Measurements from ENCODE around the gene DYTN.

DYTN gene

DNA sequence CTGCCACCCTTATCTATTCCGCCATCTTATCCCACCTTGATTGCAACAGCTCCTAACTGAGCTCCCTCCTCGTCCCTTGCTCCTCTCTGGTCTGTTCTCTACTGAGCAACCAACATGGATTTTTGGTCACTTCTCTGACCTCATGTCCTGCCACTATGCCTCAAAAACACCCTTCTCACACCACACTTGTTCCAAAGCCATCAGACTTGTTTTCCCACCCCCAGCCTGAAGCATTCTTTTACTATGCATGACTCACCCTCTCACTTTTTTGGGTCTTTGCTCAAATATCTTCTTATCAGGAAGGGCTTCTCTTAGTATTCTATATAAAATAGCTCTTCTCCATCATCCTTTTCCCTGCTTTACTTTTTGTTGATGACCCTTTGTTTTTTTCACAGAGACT lies 78.6 kb downstream of the DYTN start:
- Histone ChIP-seq H3K4me2 (ENCODE audit: low read depth, low read length, poor library complexity, severe bottlenecking) (no peak overlapping the region), H3K9me2 (replicated peaks; ENCODE audit: low read depth, low read length) (no peaks in the 10 kb centered on the region), H3F3A (ENCODE audit: low read depth) (no peaks in the 10 kb centered on the region), H3K4me1 (ENCODE audit: insufficient read depth, low read length, poor library complexity, severe bottlenecking) (no peaks in the 10 kb centered on the region), H3K9me3 (ENCODE audit: insufficient read depth, low read depth, low read length) (no peaks in the 10 kb centered on the region), H3K9ac (ENCODE audit: low read depth, low read length, poor library complexity, severe bottlenecking) (no peak overlapping the region), H3K36me3 (ENCODE audit: insufficient read depth, low read length) (no peaks in the 10 kb centered on the region), H4K20me1 (ENCODE audit: insufficient read depth, low read length, poor library complexity, severe bottlenecking) (no peaks in the 10 kb centered on the region), H3K4me3 (ENCODE audit: low read length, poor library complexity, severe bottlenecking) (no peak overlapping the region), H2AFZ (ENCODE audit: low read length) (no peak overlapping the region), H3K79me2 (ENCODE audit: insufficient read depth, low read length) (no peaks in the 10 kb centered on the region), H3K27me3 (ENCODE audit: insufficient read depth, low read length, poor library complexity, severe bottlenecking) (no peaks in the 10 kb centered on the region)
- TF ChIP-seq, protein P1, sequence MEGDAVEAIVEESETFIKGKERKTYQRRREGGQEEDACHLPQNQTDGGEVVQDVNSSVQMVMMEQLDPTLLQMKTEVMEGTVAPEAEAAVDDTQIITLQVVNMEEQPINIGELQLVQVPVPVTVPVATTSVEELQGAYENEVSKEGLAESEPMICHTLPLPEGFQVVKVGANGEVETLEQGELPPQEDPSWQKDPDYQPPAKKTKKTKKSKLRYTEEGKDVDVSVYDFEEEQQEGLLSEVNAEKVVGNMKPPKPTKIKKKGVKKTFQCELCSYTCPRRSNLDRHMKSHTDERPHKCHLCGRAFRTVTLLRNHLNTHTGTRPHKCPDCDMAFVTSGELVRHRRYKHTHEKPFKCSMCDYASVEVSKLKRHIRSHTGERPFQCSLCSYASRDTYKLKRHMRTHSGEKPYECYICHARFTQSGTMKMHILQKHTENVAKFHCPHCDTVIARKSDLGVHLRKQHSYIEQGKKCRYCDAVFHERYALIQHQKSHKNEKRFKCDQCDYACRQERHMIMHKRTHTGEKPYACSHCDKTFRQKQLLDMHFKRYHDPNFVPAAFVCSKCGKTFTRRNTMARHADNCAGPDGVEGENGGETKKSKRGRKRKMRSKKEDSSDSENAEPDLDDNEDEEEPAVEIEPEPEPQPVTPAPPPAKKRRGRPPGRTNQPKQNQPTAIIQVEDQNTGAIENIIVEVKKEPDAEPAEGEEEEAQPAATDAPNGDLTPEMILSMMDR (conservative IDR thresholded peaks at IDR 0.05; ENCODE audit: low read length), result no peak
- TF ChIP-seq EZH2phosphoT487 (IDR thresholded peaks at IDR 0.05; ENCODE audit: borderline replicate concordance), result no peak

DNA sequence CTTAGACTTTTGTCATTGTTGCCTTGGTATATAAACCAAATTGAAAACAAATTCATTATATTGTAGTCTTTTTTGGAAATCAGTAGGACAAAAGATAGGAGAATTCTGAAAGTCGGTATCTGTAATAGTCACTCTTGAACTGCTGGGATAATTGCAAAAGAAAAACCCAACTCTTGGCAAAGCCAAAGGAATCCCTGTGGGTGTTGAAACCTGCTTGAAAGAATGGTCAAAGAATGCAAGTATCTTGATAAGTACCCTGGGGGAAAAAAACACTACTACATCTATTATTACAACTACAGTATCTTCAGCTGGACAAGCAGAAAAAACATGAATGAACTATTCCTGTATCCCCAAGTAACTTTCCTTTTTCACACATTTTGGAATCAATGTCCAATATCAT lies 83.2 kb downstream of the DYTN start:
- no peaks in the 10 kb centered on the region for H4K20me1 ChIP-seq (ENCODE audit: insufficient read depth, low read length, poor library complexity, severe bottlenecking)
- no peak overlapping the region for H3K4me2 ChIP-seq (ENCODE audit: low read depth, low read length, poor library complexity, severe bottlenecking)

DNA sequence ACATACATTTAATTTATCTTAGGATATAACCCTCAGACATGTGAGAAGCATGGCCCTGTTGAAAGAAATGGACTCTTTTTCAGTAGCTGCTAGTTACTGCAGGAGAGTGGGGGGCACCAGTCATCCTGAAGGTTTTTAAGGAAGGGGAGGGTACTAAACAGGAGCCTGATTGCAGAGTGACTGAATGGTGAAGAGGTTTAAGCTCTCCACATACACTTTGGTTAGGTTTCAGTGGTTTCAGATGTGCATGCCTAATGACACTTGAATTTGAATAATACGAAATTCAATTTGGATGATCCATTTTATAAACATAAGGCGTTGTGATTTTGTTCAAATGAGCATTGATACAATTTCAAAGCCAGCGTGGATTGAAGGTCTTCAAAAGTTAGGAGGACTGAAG lies 86.9 kb downstream of the DYTN start:
- Histone ChIP-seq H3F3A (ENCODE audit: low read depth) (no peaks in the 10 kb centered on the region), H3K36me3 (ENCODE audit: insufficient read depth, low read length) (no peaks in the 10 kb centered on the region), H3K27me3 (ENCODE audit: insufficient read depth, low read length, poor library complexity, severe bottlenecking) (no peaks in the 10 kb centered on the region), H3K9me2 (replicated peaks; ENCODE audit: low read depth, low read length) (no peaks in the 10 kb centered on the region), H3K4me1 (ENCODE audit: insufficient read depth, low read length, poor library complexity, severe bottlenecking) (no peaks in the 10 kb centered on the region), H3K79me2 (ENCODE audit: insufficient read depth, low read length) (no peaks in the 10 kb centered on the region), H3K4me2 (ENCODE audit: low read depth, low read length, poor library complexity, severe bottlenecking) (no peak overlapping the region), H3K4me3 (ENCODE audit: low read length, poor library complexity, severe bottlenecking) (no peak overlapping the region), H3K9ac (ENCODE audit: low read depth, low read length, poor library complexity, severe bottlenecking) (no peak overlapping the region), H3K9me3 (ENCODE audit: insufficient read depth, low read depth, low read length) (no peaks in the 10 kb centered on the region), H4K20me1 (ENCODE audit: insufficient read depth, low read length, poor library complexity, severe bottlenecking) (no peaks in the 10 kb centered on the region), H2AFZ (ENCODE audit: low read length) (no peak overlapping the region)
- TF ChIP-seq EZH2phosphoT487 (IDR thresholded peaks at IDR 0.05; ENCODE audit: borderline replicate concordance), result no peak
- TF ChIP-seq, protein P1 (conservative IDR thresholded peaks at IDR 0.05; ENCODE audit: low read length), result no peak

More for the DNA sequence above, 83.2 kb downstream of the DYTN start:
- no peaks in the 10 kb centered on the region for H3K4me1 ChIP-seq (ENCODE audit: insufficient read depth, low read length, poor library complexity, severe bottlenecking)
- H3K36me3 ChIP-seq (ENCODE audit: insufficient read depth, low read length), result no peaks in the 10 kb centered on the region
- no peak overlapping the region for H3K4me3 ChIP-seq (ENCODE audit: low read length, poor library complexity, severe bottlenecking)
- no peak overlapping the region for H3K9ac ChIP-seq (ENCODE audit: low read depth, low read length, poor library complexity, severe bottlenecking)
- no peaks in the 10 kb centered on the region for H3K79me2 ChIP-seq (ENCODE audit: insufficient read depth, low read length)
- no peaks in the 10 kb centered on the region for H3K9me3 ChIP-seq (ENCODE audit: insufficient read depth, low read depth, low read length)
- H2AFZ ChIP-seq (ENCODE audit: low read length), result no peak overlapping the region
- no peak for TF ChIP-seq EZH2phosphoT487 (IDR thresholded peaks at IDR 0.05; ENCODE audit: borderline replicate concordance)
- TF ChIP-seq, protein P1 (conservative IDR thresholded peaks at IDR 0.05; ENCODE audit: low read length), result no peak
- H3K27me3 ChIP-seq (ENCODE audit: insufficient read depth, low read length, poor library complexity, severe bottlenecking), result no peaks in the 10 kb centered on the region
- no peaks in the 10 kb centered on the region for H3K9me2 ChIP-seq (replicated peaks; ENCODE audit: low read depth, low read length)
- H3F3A ChIP-seq (ENCODE audit: low read depth), result no peaks in the 10 kb centered on the region

All from Loucy (cell line).